Measurements from ENCODE around the gene CCDC6.

GRCh38 chr10:59887972-59888640, 18.2 kb downstream of the CCDC6 start:
- TF ChIP-seq CTCF (IDR thresholded peaks at IDR 0.05; ENCODE audit: poor library complexity) (no peak), EZH2 (IDR thresholded peaks at IDR 0.05; ENCODE audit: borderline replicate concordance) (no peak), EZH2phosphoT487 (IDR thresholded peaks at IDR 0.05; ENCODE audit: low read depth, severe bottlenecking, unreplicated experiment) (no peak)
